ENCODE data around the gene FGF18.

GRCh38 chr5:171401167-171401947 lies 18.1 kb upstream of the FGF18 start:
- TF ChIP-seq POLR2AphosphoS5 (IDR thresholded peaks at IDR 0.05; ENCODE audit: low read depth, low read length) (0 out of 2 replicates have a peak, but pooled peaks have one; percentile 18), FOXP2 (optimal IDR thresholded peaks at IDR 0.05; ENCODE audit: borderline replicate concordance, extremely low read depth, extremely low read length, insufficient read depth) (no peak)
